Raji (cell line): ENCODE measurements around the gene PLXDC2.

Experiments
- POLR2A ChIP-seq: IDR thresholded peaks from 2 replicates; pipeline ENCODE4 v1.6.1; 2011; ENCODE audit warnings: low read depth, low read length, control low read depth; ENCODE audit not compliant: insufficient read depth

PLXDC2 gene

DNA sequence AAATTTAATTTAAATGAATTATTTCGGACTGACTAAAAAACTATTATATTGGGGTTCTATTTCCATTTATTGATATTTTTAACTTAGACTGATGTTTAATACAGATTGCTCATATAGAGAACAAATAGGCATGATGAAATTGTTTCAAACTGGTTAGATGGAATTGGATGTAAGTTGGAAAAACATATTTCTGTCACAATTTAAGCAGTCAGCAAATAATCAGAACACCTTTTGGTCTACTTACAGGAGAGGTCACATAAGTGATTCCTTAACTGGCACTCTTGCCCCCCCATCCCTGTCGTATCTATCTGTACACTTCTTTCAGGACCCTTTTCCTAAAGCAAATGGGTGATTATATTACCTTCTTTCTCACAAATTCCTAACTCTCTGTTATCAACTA lies 138.4 kb downstream of the PLXDC2 start:
- TF ChIP-seq POLR2A, result no peak

DNA sequence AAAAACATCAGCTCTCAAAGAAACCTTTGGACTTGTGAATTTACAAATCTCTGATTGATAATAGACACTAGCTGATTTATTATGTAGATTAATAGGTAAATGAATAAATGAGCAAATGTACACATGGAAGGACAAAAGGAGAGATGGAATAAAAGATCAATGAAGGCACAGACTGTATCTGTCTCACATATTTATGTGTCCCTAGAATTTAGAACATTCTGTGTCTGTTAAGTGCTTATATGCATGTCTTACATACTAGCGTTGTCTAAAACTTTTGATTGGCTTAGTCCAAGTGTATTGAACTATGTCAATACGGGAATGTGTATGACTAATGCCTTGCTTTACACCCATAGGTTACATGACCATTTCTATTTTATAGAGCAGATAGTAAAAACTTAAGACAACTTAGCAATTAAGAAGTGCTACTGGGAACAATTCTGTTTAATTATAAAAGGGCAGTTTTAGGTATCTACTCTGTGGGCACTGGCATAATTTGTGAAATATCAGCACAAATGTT lies 140.3 kb downstream of the PLXDC2 start:
- TF ChIP-seq POLR2A, result no peak

DNA sequence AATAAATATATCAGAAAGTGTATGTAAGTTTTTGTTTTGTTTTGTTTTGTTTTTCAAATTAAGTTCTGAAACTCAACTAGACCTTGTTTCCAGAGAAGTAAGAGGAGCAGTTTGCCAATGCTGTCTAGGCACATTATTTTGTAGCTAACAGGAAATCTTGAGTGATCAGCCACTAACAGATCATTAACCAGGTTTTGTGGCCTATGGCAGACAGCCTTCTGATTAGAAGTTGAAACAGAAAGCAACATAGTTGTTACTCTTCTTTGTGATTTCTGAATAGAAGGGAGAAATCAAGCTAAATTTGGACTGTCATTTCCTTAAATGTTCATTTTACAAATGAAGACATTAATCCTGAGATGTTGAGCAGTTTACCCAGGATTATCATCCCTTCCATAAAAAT lies 142.6 kb downstream of the PLXDC2 start:
- no peak for TF ChIP-seq POLR2A

DNA sequence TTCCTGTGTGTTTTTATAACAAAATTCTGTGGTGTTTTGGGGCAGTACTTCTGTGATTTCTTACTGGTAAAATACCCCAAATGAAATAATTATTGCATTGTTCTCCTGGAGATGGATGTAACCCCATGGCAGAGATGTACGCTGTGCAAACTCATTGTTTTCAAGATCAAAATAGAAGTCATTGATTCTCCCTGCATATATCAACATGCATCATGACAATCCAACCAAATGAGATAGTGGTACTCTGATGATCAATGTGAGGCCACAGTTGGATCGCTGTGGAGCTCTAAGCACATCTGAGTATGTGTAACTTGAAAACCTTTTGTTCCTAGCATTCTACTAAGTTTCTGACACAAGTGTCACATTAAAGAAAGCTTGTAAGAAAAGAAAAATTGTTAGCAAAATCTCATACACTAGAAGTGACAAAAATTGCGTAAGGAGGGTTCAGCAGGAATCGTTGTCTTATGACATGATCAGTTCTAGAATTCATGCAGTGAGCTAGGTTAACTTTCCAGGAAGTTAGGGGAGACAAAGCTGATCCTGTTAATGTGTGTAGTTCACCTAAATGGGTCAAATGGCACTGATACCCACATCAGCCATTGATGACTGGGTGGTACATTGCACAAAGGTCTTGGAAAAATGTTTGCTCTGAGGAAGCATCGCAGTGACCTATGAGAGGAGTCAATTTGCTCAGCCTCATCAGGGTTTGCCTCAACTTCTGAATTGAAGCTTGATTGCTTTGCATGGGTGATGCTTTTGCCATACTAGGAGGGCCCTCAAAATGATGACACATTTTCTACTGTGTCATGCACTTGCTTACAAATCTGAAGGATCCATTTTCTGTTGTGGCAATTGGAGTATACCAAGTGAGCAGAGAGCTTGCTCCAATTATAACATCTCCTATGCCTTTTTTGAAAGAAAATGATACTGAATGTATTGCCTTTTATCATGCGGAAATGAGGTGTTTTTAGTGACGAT lies 145.1 kb downstream of the PLXDC2 start:
- TF ChIP-seq POLR2A, result no peak

DNA sequence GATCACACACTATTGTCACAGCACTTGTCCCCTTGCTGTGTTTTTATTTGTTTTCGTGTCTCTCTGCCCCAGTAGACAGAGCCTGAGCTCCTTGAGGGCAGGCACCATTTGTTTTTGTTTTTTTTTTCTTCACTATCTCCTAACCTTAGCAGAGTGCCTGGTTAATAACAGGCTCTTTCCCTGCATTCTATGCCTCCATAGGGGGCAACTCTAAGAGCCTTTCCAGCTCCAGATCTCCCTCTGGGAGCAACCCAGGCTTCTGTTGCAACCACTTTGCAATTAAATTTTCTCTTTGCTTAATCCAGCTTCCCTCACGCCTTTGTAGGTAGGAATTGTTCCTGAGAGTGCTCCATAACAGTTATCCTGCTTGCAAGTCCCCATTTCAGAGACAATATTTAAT lies 148.4 kb downstream of the PLXDC2 start:
- TF ChIP-seq POLR2A, result no peak

DNA sequence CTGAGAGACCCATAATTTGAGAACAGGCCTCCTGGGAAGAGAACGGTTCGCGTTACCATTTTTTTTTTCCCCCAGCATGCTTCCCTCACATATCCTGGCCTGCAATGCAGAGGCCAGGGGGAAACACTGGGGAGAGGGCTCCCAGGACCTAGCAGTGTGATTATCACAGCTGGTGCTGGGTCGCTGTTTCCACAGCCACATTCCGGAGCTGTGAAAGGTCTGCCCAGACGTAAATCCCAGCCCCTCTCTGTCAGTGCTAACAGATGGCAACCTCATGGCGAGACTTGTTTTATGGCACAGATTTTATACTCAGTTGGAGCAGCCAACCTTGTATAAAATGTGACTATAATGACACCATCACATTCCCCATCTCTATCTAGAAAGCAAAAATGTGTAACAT lies 150.5 kb downstream of the PLXDC2 start:
- no peak for TF ChIP-seq POLR2A

DNA sequence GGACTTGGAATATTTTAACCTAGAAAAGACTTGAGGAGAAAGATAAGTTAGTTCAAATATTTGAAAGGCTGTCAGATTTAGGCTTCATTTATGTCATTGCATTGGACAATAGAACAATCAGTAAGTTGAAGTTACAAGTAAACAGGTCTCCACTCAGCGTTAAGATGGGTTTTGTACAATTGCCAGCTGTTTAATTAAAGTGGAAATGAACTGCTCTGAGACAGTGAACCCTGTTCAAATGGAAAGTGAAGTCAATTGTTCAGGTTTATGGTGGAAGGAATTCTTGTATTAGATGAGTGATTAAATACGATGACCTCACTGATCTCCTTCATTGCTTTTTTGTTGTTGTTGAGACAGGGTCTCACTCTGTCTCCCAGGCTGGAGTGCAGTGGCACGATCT lies 151.7 kb downstream of the PLXDC2 start:
- TF ChIP-seq POLR2A, result no peak

DNA sequence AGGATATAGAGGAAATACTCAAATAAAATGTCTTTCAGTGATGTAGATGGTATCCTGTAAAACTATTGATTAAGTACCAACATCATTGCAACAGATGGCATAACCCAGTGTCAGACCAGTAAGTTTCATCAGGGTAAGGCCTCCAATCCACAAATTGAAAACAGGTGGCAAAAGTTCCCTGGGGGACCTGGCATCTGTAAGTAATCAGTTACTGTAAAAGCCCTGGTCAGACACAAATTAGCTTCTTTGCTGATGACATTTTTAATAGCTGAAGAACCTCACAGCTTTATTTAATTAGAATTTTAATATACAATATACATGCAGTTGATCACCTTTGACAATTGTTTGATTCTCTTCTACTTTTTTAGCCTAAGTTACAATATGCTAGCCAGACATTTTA lies 152.5 kb downstream of the PLXDC2 start:
- no peak for TF ChIP-seq POLR2A

DNA sequence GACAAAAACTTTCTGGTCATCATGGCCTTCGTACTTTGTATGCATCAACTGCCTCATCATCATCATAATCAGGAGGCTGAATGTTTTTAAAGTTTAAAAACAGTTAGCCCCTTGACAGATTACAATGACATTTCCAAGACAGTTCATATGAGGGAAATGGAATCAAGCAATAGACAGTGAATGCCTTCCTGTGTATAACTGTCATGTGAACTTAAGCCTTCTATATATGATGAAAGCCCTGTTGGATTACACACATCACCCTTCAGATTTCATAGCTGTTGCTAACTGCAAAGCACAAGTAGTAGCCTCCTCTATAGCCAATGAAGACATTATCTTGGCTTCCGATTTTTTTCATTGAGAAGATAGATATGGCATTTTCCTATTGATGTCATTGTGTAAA lies 154.0 kb downstream of the PLXDC2 start:
- no peak for TF ChIP-seq POLR2A

DNA sequence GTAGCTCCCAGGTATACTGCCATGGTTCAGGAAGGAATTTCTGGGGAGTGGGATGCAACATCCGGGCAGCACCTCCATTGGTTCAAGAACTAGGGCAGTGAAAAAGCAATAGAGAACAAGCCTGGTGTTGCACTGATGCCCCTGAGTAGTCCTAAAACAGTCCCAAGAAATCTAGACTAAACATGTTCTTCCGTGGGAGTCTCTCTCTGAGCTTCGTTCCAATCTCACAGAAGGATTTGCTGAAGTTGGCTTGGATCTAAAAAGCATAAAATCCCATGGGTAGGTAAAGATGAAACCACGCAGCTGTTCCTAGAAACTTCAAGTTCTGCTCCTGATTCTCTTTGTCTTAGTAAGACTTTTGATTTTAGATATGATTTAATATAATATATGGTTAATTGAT lies 154.5 kb downstream of the PLXDC2 start:
- no peak for TF ChIP-seq POLR2A

DNA sequence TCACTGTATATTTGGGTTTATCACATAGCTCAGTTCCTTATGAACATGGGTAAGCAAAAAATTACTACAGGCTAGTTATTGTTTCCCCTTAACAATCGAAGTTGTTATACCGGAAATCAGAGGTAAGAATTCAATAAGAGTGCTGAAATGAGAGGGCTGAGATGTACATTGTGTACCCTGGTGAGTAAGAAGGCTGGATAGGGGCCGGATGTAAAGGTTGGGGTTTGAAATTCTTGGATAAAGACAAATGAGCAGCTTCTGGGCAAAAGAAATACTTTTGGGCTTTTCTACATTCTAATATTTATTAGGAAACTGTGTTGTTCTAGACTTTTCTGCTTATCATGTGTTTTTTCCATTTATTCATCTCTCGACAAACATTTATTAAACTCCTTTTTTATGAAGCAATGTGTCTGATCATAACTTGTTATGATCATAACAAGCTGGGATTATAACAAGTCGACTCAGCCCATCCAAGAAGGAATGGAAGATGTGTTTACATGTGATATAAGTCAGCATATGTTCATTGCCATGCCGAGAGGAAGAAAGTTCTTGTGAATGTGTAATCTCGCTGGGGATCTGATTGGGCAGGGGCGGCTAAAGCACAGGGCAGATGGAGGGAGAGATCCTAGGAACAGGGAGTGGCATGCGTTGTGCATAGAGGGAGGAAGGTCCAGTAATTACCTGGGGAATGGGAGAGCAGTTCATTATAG lies 155.3 kb downstream of the PLXDC2 start:
- no peak for TF ChIP-seq POLR2A

DNA sequence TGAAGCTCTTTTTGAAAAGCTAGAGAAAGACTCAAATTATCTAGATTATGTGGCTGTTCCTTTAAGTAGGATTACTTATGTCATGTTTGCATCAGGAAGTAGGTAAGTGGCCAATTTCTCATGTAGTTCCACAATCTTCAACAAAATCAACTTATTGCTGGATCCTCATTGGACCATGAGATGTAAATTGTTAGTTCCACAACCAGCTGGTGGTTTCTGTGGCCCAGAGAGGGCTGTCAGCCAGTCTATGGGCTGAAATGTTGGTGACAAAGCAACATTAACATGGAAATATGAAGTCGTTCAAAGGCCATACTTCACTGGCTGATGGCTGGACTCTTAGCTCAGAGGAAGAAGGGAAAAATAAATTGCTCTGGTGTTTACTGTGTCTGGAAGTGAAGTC lies 157.9 kb downstream of the PLXDC2 start:
- no peak for TF ChIP-seq POLR2A

DNA sequence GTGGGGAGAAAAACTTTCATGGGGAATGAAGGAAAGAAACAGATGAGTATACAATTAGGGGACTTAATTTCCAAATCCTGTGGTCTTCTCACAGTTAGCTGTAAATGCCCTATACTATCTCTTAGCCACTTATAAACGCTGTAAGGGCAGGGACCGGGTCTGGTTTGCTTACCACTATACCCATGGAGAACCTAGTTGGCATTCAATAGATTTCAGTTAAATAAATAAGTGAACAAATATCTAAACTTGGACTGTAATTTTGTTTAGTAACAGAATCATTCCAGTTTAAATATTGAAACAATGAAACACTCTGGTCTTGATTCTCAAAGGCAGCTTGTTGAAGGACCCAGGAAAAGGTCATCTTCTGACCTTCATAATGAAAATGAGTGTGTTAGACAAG lies 158.3 kb downstream of the PLXDC2 start:
- TF ChIP-seq POLR2A, result no peak

DNA sequence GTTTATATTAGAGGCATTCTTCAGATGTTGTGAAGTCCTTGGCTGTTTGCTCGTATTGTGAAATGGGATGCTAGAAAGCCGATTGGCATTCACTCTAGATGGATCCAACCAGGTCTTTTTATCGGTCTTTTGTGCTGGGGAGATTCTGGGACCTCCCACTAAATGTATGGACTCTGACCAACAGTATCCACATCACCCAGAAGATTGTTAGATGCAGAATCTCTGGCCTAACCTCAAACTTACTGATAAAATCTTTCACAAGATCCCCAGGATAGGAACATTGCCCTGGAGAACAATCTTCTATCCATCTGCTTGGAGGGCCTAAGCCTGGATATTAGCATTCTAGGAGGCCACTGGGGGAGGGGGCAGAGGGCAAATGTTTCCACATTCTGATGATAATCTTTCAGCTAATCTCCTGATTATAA lies 160.9 kb downstream of the PLXDC2 start:
- TF ChIP-seq POLR2A, result no peak

DNA sequence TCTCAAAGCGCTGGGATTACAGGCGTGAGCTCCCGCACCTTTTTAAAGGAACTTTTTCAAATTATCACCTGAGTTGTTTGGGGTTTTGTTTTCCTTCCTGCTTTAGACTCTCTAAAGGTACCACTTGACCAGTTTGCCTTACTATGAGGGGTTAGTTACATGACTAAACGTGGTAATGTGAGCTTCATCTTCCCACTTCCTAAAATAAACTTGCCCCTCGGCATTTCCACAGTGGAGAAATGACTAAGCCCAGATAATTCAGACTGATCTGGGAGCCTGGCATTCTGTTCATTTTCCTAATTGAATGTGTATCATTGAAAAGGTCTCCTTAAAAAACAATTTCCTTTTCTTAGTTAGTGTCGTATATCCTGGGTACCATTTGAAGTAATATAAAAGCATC lies 163.4 kb downstream of the PLXDC2 start:
- no peak for TF ChIP-seq POLR2A
